Medulla oblongata (tissue), 1 donor: ENCODE results near the gene L1CAM.

Experiments
- DNase-seq: peaks from one replicate; pipeline ENCODE4 v3.0.0-alpha.2; 2015; ENCODE audit errors: extremely low spot score

L1CAM gene

DNA sequence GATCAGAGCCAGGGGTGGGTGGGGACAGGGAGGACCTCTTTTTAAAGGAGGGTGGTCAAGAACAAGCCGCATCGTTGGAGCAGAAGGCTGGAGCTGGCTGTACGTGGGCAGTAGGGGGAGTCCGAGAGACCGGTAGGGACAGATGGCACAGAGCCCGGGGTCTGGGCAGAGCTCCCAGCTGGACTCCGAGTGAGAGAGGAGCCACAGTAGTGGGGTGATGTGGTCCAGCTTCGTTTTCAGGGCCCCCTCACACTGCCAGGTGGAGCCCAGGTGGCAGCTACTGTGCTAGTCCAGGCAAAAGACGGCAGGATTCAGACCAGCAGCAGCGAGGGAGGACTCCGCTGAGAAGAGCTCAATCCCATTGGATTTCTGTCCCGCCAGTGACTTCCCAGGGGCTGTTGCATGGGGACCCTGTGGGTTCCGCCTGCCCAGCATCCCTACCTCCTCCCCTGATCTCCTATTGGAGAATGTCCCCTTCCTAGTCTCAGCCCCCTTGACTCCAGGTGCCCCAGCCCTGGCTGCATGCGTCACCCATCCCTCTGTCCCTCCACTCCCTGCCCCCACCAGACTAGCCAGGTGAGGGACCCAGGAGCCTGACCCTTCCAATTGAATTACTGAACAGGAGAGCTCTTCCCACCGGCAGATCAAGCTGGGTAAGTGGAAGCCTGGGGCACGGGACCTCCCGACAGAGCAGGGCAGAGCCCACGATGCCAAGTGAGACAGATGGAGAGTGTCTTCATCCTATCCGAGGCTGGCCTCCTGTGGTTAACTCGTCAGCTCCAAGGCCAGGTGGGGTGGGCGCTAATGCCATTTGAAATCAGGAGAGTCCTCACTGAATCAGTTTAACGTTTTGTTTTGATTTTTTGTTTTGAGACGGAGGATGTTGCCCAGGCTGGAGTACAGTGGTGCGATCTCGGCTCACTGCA is 37.2 kb upstream of the L1CAM start:
- peak; percentile 66 for DNase-seq

DNA sequence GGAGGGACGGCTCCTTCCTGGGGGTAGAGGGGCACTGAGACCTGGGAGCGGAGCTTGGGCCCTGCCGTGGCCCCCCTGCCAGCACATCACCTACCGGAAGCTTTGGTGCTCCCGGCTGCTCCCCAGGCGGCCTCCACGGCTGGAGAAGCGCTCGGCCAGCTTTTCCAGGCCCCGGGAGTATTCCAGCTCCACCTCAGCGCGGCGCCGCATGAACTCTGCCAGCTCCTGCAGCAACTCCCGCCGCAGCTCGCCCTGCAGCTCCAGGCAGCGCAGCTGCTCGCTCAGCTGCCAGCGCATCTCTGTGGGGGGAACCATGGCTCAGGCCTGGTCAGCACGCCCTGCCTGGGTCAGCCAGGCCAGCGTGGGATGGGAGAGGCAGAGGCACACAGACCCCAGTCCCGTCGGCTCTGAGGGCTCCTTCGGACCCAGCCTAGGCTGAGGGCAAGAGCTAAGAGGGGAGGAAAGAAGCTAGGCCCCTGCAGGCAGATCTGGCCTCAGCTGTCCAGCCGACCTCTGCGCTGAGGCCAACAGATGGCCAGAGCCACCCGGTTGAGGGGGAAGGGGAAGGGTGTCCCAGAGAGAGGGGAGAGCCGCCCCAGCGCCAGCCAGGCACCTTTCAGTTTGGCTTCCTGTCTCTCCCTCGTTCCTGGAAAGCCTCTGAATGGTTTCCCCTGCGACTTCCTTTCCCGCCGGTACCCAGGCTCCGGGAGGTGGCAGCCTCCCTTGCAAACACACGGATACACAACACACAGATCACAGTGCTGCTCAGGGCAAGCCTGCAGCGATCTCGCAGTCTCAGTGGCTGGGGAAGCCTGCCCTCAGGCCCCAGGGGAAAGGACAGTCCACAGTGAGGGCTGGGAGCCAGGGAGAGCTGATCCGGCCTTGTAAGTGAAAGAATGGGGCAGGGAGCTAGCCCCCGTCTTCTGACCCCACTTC is 35.8 kb upstream of the L1CAM start:
- DNase-seq: no peak

DNA sequence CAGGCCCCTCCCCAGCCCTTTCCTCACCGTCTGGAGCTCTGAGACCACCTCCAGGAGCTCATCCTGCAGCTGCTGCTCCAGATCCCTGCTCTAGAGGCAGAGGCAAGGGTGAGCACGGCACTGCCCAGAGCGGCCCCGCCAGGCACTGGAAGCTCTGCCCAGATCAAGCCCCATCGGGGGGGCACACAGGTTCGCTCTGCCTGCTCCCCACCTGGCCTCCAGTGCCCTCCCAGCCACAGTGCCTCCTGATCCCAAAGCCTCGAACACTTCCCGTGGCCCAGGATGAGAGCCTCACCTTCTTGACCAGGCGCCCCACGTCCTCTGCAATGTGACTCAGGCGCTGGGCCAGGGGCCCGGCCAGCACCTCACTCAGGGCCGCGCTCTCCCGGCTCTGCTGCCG is 35.1 kb upstream of the L1CAM start:
- no peak for DNase-seq

DNA sequence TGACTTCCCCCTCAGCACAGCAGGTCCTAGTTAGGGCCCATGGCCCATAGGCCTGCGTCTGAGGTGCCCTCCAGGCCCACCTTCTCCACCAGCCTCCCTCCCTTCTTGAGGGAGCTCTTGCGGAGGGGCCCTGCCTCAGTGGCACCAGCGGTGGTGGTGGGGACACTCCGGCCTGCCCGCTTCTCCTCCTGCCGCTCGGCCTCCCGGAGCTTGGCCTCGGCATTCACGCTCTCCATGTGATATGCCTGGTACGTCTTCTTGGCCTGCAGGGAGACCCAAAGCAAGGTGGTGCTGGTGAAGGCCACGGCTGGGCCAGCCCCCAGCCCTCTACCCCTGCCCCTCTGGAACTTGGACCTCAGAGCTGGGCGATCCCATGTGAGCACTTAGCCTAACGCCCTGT is 34.6 kb upstream of the L1CAM start:
- DNase-seq: no peak

DNA sequence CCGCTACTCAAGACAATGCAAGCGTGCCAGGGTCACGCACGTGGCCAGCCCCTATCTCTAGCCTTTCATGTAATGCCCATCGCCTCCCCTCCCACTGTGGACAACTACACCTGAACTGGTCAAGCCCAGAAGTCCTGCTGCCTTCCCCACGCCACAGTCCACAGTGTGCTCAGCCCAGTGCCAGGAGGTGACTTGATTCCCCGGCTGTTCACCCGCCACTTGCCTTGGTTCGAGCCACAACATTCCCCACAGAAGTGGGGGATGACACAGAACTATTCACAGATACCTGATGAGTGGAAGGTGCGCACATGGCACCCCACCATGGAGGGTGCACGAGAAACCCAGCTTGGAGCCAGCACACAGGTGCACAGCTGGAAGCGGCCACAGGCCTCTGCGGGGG is 33.3 kb upstream of the L1CAM start:
- DNase-seq: no peak

DNA sequence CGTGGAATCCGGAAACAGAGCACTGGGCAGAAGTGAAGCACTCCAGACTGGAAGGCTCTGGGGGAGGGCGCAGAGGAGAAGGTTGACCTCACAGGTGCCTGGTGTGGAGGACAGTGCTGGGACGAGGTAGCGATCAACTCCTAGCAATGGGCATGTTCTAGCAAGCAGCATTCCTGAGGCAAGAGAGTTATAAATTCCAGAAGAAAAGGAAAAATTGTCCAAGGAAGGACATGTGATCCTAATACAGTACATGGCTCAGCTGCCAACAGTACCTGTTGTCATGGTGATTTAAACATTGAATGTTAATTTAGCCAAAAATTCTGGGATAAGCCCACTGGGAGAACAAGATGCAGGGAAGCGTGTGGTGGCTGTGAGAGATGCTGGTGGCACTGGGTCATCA is 31.9 kb upstream of the L1CAM start:
- no peak for DNase-seq

DNA sequence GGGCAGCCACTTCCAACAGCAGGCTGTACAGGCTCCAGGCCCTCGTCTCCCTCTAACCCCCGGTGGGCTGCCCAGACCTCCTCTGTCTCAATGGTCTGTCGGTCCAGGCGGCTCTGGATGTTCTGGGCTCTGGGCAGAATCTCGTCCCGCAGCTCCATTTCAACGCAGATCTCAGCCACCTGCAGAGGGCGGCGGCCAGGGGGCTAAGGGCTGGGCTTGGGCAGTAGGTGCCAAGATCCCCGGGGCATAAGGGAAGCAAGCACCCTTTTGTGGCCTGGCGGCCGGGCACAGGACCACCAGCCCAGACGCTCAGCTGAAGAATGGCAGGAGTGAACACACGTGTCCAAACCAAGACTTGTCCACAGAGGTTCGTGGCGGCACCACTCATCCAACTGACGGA is 27.7 kb upstream of the L1CAM start:
- DNase-seq: no peak

DNA sequence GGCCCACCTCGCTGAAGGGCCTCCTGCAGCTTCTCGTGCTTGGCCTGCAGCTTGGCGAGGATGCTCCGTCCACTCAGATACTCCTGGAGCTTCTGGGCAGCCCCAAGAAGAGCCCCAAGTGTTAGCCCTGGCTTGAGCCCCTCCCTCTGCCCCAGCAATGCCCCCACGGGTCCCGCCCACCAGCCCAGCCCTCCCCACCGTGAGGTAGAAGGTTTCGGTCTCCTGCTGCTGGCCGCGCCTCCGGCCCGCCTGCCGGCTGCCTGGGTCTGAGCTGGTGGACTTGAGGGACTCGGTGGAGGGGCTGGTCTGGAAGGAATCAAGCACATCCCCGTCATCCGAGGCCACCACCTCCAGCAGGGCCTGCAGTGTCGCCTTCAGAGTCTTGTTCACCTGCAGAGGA is 27.2 kb upstream of the L1CAM start:
- DNase-seq: no peak

DNA sequence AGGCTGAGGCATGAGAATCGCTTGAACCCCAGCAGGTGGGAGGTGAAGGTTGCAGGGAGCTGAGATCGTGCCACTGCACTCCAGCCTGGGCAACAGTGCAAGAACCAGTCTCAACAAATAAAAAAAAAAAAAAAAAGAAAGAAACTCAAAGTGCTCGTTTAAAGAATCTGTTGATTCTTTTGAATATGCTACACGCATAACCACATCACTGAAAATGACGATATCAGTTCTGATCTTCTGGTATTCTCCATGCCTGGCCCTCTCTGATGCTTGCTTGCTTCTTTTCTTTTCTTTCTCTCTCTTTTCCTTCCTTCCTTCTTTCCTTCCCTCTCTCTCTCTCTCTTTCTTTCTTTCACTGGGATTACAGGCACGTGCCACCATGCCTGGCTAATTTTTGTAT is 25.8 kb upstream of the L1CAM start:
- no peak for DNase-seq

DNA sequence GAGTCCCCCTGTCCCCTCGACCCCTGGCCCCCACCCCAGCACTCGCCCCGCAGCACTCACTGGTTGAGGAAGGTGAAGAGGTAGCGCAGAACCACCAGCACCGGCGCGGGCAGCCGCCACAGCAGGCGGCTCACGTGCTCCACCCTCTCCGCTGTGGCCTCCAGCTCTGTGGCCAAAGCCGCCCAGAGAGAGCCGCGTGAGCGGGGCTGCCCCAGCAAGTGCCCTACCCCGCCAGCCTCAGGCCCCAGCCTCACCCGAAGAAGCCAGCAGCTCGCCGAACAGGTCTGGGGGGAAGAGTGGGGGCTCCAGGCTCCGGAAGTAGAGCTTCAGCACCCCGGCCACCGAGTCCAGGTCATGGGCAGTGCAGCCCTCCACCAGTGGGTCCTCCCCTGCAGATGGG is 24.5 kb upstream of the L1CAM start:
- no peak for DNase-seq

DNA sequence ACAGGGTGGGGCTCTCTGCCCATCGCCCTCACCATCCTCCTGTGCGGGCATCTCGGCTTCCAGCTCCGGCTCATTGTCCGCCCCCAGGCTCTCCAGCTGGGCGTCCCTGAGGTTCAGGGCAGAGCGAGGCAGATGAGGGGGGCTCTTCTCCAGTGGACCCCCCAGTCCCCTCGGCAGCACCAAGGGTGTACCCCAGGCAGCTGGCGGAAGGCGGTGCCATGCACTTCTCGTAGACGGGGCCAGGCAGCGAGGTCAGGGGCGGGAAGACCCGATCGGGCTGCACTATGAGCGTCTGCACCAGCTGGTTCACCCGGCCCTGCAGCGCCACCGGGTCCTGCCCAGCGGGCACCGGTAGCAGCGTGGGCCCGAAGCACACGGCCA is 24.0 kb upstream of the L1CAM start:
- no peak for DNase-seq

DNA sequence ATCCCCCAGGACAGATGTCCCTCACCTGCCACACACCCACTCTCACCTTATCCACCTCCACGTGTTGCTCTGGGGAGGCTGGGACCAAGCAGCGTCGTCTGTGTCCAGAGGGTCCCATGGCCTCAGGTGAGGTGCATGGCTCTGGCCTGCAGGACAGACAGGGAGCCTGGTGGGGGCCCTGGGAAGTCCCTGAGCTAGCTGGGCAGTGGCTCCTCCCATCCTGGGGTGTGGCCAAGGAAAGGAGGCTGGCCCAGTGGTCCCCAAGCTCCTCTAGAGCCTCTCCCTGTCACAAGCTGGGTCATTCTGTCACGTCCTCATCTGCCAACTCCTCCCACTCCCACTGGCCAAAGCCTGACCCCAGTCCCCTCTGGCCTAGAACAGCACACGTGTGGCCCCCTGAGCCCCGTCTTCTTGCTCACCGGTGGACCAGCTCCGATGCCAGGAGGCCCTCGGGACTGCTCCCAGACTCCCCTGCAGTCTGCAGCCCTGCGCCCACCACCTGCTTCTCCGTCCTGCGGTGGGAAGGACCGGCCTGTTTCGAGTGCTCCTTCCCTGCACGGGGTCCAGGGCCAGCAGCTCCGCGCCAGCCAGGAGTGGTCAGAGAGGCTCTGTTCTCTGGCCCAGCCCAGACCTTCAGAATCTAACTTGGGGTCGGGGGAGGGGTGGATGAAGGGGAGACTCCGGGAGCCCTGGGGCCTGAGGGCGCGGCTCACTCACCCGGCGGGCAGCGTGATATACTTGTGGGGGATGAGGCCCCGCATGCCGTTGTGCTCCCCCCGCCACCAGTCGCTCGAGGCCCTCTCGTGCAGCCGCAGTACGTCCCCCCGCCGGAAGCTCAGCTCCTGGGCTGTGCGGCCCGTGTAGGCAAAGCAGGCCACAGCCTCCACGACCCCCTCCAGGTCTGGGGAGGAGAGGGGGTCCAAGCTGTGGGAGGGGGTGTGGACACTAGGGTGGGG is 23.3 kb upstream of the L1CAM start:
- DNase-seq: no peak

DNA sequence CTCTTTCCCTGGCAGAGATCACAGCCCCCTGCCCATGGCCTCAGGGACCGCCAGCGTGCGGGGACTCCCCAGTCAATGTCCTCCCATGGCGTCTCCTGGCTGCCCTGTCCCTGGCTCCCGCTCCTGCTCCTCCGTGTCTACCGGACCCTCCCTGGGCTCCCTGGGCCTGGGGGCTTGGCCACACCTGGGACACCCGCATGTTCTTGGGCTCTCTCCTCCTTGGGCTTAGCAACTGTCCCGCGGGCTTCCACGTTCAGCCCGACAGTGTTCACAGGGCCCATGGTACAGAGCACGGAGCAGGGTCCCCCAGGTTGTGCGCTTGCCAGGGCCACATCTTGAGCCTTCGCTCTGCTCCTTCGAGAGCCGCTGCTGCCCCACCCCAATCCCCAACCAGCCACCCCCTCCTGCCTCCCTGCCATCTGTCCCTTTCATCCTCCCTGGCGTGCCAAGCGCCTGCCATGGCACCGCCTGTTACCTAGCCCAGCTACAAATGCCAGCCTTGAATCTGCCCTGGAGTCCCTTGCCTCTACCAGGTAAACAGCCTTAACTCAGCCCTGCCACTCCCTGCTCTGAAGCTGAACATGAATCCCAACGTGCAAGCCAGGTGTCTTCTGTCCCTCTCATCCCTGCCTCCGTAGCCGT is 22.4 kb upstream of the L1CAM start:
- no peak for DNase-seq

DNA sequence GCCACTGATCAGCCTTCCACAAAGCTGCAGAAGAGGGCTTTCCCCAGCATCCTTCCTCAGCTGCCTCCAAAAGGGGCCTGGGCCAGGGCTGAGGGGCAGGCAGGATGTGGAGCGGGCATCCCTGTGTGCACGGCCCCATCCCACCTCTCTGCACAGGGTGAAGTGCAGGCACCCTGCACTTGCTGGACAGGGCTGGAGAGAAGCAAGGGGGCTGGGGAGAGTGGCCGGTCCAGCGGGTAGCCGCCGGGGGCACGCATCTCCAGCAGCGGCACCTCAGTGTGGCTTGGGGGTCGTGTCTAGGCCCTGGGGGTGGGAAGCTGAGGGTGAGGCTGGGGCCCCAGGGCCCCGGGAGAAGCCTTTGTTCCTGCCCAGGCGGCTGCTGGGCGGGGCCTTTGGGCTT is 21.5 kb upstream of the L1CAM start:
- DNase-seq: no peak

DNA sequence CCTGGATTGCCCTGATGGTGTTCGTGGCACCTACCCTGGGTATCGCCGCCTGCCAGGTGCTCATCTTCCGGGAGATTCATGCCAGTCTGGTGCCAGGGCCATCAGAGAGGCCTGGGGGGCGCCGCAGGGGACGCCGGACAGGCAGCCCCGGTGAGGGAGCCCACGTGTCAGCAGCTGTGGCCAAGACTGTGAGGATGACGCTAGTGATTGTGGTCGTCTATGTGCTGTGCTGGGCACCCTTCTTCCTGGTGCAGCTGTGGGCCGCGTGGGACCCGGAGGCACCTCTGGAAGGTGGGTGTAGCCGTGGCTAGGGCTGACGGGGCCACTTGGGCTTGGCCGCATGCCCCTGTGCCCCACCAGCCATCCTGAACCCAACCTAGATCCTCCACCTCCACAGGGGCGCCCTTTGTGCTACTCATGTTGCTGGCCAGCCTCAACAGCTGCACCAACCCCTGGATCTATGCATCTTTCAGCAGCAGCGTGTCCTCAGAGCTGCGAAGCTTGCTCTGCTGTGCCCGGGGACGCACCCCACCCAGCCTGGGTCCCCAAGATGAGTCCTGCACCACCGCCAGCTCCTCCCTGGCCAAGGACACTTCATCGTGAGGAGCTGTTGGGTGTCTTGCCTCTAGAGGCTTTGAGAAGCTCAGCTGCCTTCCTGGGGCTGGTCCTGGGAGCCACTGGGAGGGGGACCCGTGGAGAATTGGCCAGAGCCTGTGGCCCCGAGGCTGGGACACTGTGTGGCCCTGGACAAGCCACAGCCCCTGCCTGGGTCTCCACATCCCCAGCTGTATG is 20.3 kb upstream of the L1CAM start:
- DNase-seq: no peak

DNA sequence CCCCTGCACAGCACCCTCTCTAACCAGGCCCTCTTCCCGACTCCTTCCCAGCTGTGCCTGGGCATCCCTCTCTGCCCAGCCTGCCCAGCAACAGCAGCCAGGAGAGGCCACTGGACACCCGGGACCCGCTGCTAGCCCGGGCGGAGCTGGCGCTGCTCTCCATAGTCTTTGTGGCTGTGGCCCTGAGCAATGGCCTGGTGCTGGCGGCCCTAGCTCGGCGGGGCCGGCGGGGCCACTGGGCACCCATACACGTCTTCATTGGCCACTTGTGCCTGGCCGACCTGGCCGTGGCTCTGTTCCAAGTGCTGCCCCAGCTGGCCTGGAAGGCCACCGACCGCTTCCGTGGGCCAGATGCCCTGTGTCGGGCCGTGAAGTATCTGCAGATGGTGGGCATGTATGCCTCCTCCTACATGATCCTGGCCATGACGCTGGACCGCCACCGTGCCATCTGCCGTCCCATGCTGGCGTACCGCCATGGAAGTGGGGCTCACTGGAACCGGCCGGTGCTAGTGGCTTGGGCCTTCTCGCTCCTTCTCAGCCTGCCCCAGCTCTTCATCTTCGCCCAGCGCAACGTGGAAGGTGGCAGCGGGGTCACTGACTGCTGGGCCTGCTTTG is 19.6 kb upstream of the L1CAM start:
- no peak for DNase-seq

DNA sequence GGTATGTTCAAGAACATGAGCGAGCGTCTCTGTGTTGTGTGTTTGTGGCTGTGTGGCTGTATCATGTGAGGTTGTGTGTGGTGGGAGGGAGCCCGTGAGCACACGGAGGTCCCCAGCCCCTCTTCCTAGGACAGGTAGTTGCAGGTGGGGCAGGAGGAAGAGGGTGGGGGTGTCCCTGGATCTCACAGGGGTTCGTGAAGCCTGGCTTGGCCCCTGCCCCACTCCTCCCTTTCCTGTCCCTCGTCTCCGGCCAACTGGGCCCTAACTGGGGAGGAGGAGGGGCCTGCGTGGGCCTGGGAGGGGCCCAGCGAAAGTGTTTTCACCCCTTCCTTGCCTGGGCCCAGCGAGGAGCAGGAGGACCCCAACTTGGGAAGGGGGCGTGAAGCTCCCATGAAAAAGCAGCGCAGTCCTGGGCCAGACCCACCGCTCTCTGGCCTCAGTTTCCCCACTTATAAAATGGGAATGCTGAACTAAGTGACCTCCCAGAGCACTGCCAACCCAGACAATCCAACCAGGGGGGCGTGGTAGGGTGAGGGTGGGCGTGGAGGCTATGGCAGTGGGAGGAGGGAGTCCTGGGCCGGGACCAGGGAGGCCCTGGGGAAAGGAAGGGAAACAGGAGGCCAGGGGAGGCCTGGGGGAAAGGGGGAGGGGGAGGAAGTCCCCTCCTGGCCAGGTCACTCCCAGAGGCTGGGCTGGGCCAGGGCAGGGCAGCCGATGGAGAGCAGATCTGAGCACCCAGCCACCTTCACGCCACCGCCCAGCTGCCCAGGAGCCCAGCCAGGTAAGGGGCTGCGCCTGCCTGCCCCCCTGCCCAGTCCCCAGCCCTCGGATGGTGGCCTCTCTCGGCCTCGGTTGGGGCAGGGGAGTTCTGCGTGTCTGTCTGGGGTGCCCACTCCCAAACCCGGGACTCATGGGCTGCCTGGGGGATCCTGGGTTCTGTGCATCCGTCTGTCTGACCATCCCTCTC is 18.3 kb upstream of the L1CAM start, which contains the start of gene AVPR2:
AVPR2 (plus strand) TSS at position 683 of the 967 bp plus-strand sequence. CDS start 473 bp downstream, outside the sequence.
- no peak for DNase-seq

DNA sequence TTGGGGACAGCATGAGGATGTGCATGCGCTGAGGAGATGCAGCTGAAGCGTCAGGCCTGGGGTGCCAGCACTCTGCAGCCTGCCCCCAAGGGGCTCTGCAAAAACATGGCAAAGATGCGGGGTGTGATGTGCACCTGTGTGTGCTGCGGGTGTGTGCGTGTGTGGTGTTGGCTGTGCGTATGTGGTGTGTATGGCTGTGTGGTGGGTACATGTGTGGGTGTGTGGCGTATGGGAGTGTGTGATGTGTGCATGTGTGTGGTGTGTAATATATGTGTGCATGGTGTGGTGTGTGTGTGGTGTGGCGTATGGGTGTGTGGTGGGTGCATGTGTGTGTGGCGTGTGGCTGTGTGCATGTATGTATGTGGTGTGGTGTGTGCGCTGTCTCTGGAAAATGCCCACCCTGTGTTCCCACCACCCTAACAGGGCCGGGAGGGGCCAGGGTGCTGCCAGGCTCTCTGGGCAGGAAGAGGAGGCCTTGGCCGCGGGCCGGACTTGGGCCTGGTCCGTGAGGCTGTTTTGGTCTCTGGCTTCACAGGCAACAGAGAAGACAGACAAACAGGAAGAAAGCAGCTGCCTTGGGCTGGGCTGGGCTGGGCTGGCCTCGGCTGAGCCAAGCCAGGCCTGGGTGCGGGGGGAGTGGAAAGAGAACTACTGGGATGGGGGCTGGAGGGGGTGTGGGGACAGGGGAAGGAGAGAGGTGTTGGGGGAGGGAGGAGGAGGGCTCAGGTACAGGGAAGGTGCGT is 17.4 kb upstream of the L1CAM start:
- no peak for DNase-seq
